CD4-positive, alpha-beta T cell treated with Interleukin-15 for 4 hours (primary cell): Measurements from ENCODE around the gene GPATCH1.
"Not testable (repeated sequence)": the region's sequence is repeated elsewhere in the genome, so short reads cannot be mapped to it uniquely, and the experiment has no call there.

Experiments
- DNase-seq: peaks from one replicate; pipeline ENCODE4 v3.0.0-alpha.2; 2020; ENCODE audit warnings: low spot score

Gene GPATCH1

GRCh38 chr19:33159149-33159548 lies 78.2 kb downstream of the GPATCH1 start:
- no peak for DNase-seq

- DNase-seq: no peak
These were observed 78.9 kb downstream of the GPATCH1 start for GRCh38 chr19:33159893-33160292.

- no peak for DNase-seq
These were observed 80.2 kb downstream of the GPATCH1 start for GRCh38 chr19:33161201-33161600.

GRCh38 chr19:33163481-33163880 lies 82.5 kb downstream of the GPATCH1 start:
- no peak for DNase-seq

GRCh38 chr19:33166037-33166436 lies 85.1 kb downstream of the GPATCH1 start:
- not testable (repeated sequence) for DNase-seq

GRCh38 chr19:33167438-33167837 lies 86.5 kb downstream of the GPATCH1 start:
- DNase-seq: no peak

GRCh38 chr19:33168528-33168927 lies 87.5 kb downstream of the GPATCH1 start:
- DNase-seq: no peak

GRCh38 chr19:33171222-33171795 lies 90.3 kb downstream of the GPATCH1 start:
- DNase-seq: no peak

GRCh38 chr19:33171916-33172359 lies 91.0 kb downstream of the GPATCH1 start:
- no peak for DNase-seq

GRCh38 chr19:33174186-33174585 lies 93.2 kb downstream of the GPATCH1 start:
- DNase-seq: no peak

GRCh38 chr19:33175156-33175782 lies 94.3 kb downstream of the GPATCH1 start:
- DNase-seq: no peak

GRCh38 chr19:33175886-33176669 lies 95.1 kb downstream of the GPATCH1 start:
- peak; percentile 6 for DNase-seq

GRCh38 chr19:33176670-33177416 lies 95.9 kb downstream of the GPATCH1 start:
- peak; percentile 97 for DNase-seq

GRCh38 chr19:33177417-33177979 lies 96.5 kb downstream of the GPATCH1 start:
- peak; percentile 83 for DNase-seq
